ENCODE measurements around the gene TRIM41. TPM values are rescaled to one million over a fixed set of nuclear protein-coding genes. Genes with fewer than 3 reads are reported as not detected.
A peak's percentile ranks its signal among the peaks of the same experiment; 100 is the strongest.

Gene TRIM41
- total and polyA plus RNA-seq, 2 of the 13 experiments (the other 11 are each of a cell fraction or from before 2014, with no cell fraction given): 10.2 to 16.7 TPM

DNA sequence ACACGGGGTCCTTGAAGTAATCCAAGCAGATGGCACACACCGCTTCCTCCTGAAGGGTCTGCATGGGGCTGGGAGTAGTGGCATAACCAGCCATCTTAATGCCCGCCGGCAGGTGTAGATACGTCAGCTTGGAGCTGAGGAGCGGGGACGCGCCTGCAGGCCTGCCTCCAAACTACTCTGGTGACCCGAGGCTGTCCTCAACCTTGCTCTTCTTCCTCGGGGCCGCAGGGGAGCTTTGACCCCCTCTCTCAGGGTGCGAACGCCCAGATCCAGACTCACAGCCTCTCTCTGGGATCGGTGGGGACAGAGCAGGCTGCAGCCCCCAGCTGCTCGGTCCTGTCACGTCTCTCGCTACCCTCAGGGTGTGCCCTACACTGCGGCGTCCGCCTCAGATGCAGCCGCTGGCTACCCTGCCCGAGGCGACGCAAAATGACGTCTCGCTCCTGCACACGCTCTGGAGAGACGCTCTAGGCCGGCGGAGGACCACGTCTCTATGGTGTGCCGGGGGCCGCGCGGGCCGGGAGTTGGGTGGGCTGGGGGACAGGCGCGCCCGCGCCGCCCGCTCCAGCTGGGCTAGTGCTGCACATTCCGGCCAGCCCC lies 37.7 kb downstream of the TRIM41 start, which contains the start of gene TRIM52 (continued):
- TF ChIP-seq THAP11 (CRISPR knock-in tag; IDR thresholded peaks at IDR 0.05): peak; percentile 91
- no peak for TF ChIP-seq LCORL (IDR thresholded peaks at IDR 0.05)
- no peak for TF ChIP-seq LCORL (CRISPR knock-in tag; IDR thresholded peaks at IDR 0.05)
- TF ChIP-seq ZNF777 (CRISPR knock-in tag; IDR thresholded peaks at IDR 0.05): no peak
- peak; percentile 94 for TF ChIP-seq ZNF138 (CRISPR knock-in tag; IDR thresholded peaks at IDR 0.05; ENCODE audit: low read depth)
- TF ChIP-seq, protein P1, sequence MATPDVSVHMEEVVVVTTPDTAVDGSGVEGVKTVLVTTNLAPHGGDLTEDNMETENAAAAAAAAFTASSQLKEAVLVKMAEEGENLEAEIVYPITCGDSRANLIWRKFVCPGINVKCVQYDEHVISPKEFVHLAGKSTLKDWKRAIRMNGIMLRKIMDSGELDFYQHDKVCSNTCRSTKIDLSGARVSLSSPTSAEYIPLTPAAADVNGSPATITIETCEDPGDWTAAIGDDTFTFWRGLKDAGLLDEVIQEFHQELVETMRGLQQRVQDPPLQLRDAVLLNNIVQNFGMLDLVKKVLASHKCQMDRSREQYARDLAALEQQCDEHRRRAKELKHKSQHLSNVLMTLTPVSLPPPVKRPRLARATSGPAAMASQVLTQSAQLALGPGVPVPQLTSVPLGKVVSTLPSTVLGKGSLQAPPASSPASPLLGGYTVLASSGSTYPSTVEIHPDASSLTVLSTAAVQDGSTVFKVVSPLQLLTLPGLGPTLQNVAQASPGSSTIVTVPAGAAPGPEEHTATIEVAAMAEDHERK (CRISPR knock-in tag; IDR thresholded peaks at IDR 0.05; ENCODE audit: low read depth): peak; percentile 58; the same call in 1 of the 2 replicates
- no peak for TF ChIP-seq NR3C1 (CRISPR knock-in tag; IDR thresholded peaks at IDR 0.05)
- TF ChIP-seq KLF16 (CRISPR knock-in tag; IDR thresholded peaks at IDR 0.05): peak in 1 of 2 experiments; percentile 78; a peak in 2 of 4 replicates
- no peak for TF ChIP-seq ZNF124 (CRISPR knock-in tag; IDR thresholded peaks at IDR 0.05)
- TF ChIP-seq KLF13 (CRISPR knock-in tag; IDR thresholded peaks at IDR 0.05): no peak
- TF ChIP-seq, protein P2, sequence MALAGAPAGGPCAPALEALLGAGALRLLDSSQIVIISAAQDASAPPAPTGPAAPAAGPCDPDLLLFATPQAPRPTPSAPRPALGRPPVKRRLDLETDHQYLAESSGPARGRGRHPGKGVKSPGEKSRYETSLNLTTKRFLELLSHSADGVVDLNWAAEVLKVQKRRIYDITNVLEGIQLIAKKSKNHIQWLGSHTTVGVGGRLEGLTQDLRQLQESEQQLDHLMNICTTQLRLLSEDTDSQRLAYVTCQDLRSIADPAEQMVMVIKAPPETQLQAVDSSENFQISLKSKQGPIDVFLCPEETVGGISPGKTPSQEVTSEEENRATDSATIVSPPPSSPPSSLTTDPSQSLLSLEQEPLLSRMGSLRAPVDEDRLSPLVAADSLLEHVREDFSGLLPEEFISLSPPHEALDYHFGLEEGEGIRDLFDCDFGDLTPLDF (CRISPR knock-in tag; IDR thresholded peaks at IDR 0.05): no peak
- TF ChIP-seq SMAD1 (CRISPR knock-in tag; IDR thresholded peaks at IDR 0.05; ENCODE audit: borderline replicate concordance, low read depth): no peak
- TF ChIP-seq RXRB (CRISPR knock-in tag; IDR thresholded peaks at IDR 0.05; ENCODE audit: borderline replicate concordance): peak; percentile 64
- TF ChIP-seq PTBP1 (IDR thresholded peaks at IDR 0.05; ENCODE audit: low read depth, low read length, poor library complexity, severe bottlenecking): no peak
- TF ChIP-seq HDAC6 (IDR thresholded peaks at IDR 0.05; ENCODE audit: low read depth, low read length): no peak
- TF ChIP-seq PAF1 (CRISPR knock-in tag; IDR thresholded peaks at IDR 0.05): no peak
- TF ChIP-seq MAFG (CRISPR knock-in tag; IDR thresholded peaks at IDR 0.05): peak; percentile 5; the same call in 1 of the 2 replicates
- peak; percentile 87; the same call in 1 of the 2 replicates for TF ChIP-seq FOXK1 (CRISPR knock-in tag; IDR thresholded peaks at IDR 0.05; ENCODE audit: borderline replicate concordance, low read depth)
- no peak for TF ChIP-seq PHF5A (CRISPR knock-in tag; IDR thresholded peaks at IDR 0.05; ENCODE audit: low read depth, unreplicated experiment)
- TF ChIP-seq ZSCAN30 (CRISPR knock-in tag; IDR thresholded peaks at IDR 0.05): no peak
- TF ChIP-seq ATF5 (CRISPR knock-in tag; IDR thresholded peaks at IDR 0.05; ENCODE audit: low read depth): no peak
- TF ChIP-seq ZFP36L2 (CRISPR knock-in tag; IDR thresholded peaks at IDR 0.05): no peak; the same call in 1 of the 2 replicates
- TF ChIP-seq PAX8 (CRISPR knock-in tag; IDR thresholded peaks at IDR 0.05; ENCODE audit: borderline replicate concordance): no peak
- no peak for TF ChIP-seq NFE2L1 (CRISPR knock-in tag; IDR thresholded peaks at IDR 0.05; ENCODE audit: borderline replicate concordance)
- TF ChIP-seq NKX3-1 (CRISPR knock-in tag; IDR thresholded peaks at IDR 0.05): no peak
- TF ChIP-seq MBNL3 (CRISPR knock-in tag; conservative IDR thresholded peaks at IDR 0.05): no peak
- TF ChIP-seq ZNF672 (CRISPR knock-in tag; IDR thresholded peaks at IDR 0.05): no peak
- TF ChIP-seq ZNF724P (CRISPR knock-in tag; IDR thresholded peaks at IDR 0.05; ENCODE audit: borderline replicate concordance): no peak
- TF ChIP-seq ZNF24 (IDR thresholded peaks at IDR 0.05): 0 out of 2 replicates have a peak, but pooled peaks have one; percentile 8
- no peak for TF ChIP-seq SMYD3 (CRISPR knock-in tag; IDR thresholded peaks at IDR 0.05)
- TF ChIP-seq AHR (CRISPR knock-in tag; IDR thresholded peaks at IDR 0.05): peak; percentile 54; the same call in 1 of the 2 replicates
